ENCODE measurements around the gene ZMYND8. TPM values are rescaled to one million over a fixed set of nuclear protein-coding genes. Genes with fewer than 3 reads are reported as not detected.

Gene ZMYND8
- total and polyA plus RNA-seq, 2 of the 8 experiments (the other 6 are each of a cell fraction or from before 2014, with no cell fraction given): 50.5 to 163 TPM

GRCh38 chr20:47172579-47172978, 183.9 kb downstream of the ZMYND8 start (continued):
- TF ChIP-seq RNF2 (IDR thresholded peaks at IDR 0.05; ENCODE audit: borderline replicate concordance, low read depth, low read length, missing control alignments, poor library complexity, severe bottlenecking) (no peak), RBBP5 (IDR thresholded peaks at IDR 0.05; ENCODE audit: borderline replicate concordance, low read depth, low read length) (no peak), CTCF (IDR thresholded peaks at IDR 0.05; ENCODE audit: control extremely low read depth in 1 of 3, insufficient read depth in 1 of 3, low read depth in 1 of 3, low read length in 3 of 3) (no peak)

Data from H1 (cell line).